OCI-LY3 (cell line): Measurements from ENCODE around the gene TNS1.

Experiments
- H2AFZ ChIP-seq: fragments of 200-600, 300-600 bp; shearing (Covaris generic); 2 replicates; pipeline ENCODE4 v1.6.0; 2014; ENCODE audit warnings: antibody characterized with exemption, low read depth, low read length
- H3K27ac ChIP-seq: fragments of 200-600, 300-600 bp; sonication (generic); 2 replicates; pipeline ENCODE4 v1.5.1; 2014; ENCODE audit warnings: mild to moderate bottlenecking, low read length, moderate library complexity, mixed read lengths
- H3K27me3 ChIP-seq: fragments of 200-600, 300-600 bp; sonication (generic); 2 replicates; pipeline ENCODE4 v1.6.1; 2014; ENCODE audit warnings: low read depth, low read length, mixed read lengths
- H3K36me3 ChIP-seq: fragments of 200-600, 300-600 bp; sonication (generic); replicated peaks from 2 replicates; pipeline ENCODE3; 2014; ENCODE audit warnings: low read depth, low read length, mixed read lengths
- H3K4me1 ChIP-seq: fragments of 300-600, 200-600 bp; sonication (generic); 2 replicates; pipeline ENCODE4 v1.6.1; 2014; ENCODE audit warnings: low read length, mixed read lengths
- H3K4me2 ChIP-seq: fragments of 200-600, 300-600 bp; sonication (generic); 2 replicates; pipeline ENCODE4 v1.6.1; 2014; ENCODE audit warnings: low read length, mixed read lengths
- H3K4me3 ChIP-seq: fragments of 300-600, 200-600 bp; sonication (generic); 2 replicates; pipeline ENCODE4 v1.5.1; 2014; ENCODE audit warnings: antibody characterized with exemption, mild to moderate bottlenecking, low read length, moderate library complexity
- H3K79me2 ChIP-seq: fragments of 300-600, 200-600 bp; shearing (Covaris generic); 2 replicates; pipeline ENCODE4 v1.6.1; 2014; ENCODE audit warnings: mild to moderate bottlenecking, low read length, mixed read lengths
- H3K9ac ChIP-seq: fragments of 300-600, 200-600 bp; shearing (Covaris generic); 2 replicates; pipeline ENCODE4 v1.6.0; 2014; ENCODE audit warnings: mild to moderate bottlenecking, low read length, moderate library complexity
- H3K9me3 ChIP-seq: fragments of 200-600, 300-600 bp; shearing (Covaris generic); 2 replicates; pipeline ENCODE4 v1.6.1; 2014; ENCODE audit warnings: low read length, mixed read lengths; ENCODE audit not compliant: insufficient read depth
- H4K20me1 ChIP-seq: fragments of 200-600, 300-600 bp; sonication (generic); 2 replicates; pipeline ENCODE4 v1.6.1; 2016; ENCODE audit warnings: low read length, mixed read lengths; ENCODE audit not compliant: insufficient read depth
- EZH2phosphoT487 ChIP-seq: fragments of 200-600 bp; shearing (Covaris generic); IDR thresholded peaks from 2 replicates; pipeline ENCODE4 v1.6.1; 2018; ENCODE audit warnings: antibody characterized with exemption, mixed run types, low read depth
- TF ChIP-seq, protein P1 (sequence below): fragments of 200-600, 300-600 bp; sonication (generic); IDR thresholded peaks from 2 replicates; pipeline ENCODE4 v1.5.1; 2014; ENCODE audit warnings: antibody characterized with exemption, low read length, low read depth

TNS1 gene

DNA sequence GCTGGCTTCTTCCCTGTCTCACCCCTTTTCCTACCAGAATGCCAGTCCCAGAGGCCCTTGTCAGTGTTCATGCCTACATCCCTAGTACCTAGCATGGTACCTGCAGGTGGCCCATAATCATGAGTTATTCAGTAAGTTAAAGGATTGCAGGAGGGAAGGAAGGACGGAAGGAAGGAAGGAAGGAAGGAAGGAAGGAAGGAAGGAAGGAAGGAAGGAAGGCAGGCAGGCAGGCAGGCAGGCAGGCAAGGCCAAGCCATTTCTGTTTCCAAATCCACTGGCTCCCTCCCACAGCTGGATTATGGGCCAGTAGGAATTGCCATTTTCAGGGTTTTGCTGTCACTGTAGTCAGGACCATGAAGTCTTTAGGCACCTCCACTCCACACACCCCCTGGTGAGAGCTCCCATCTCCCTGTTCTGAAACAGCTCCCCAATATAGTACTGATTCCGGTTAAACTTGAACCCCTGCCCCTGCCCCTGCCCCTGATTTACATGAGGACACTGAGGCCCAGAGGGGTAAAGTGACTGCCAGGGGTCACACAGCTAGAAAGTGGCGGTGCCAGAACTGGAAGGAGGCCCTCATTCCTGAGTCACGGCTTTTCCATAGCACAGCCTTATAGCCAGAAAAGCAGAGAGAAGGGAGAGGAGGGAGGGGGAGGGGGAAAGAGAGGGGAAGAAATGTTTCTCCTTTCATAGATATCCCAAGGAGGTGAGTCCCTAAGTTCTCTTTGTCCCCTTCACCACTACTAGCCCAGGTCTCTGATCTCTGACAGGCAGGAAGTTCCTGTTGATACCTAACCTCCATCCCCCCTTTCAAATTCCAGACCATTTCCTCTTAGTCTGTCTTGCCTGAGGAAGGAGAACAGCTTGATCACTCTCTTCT lies 12.2 kb upstream of the TNS1 start:
- H3K27me3 ChIP-seq: peaks cover 7% of the 10 kb centered on the region
- no peaks in the 10 kb centered on the region for H3K79me2 ChIP-seq
- H3K4me1 ChIP-seq: peaks cover 5% of the 10 kb centered on the region
- no peaks in the 10 kb centered on the region for H3K9me3 ChIP-seq
- TF ChIP-seq, protein P1, sequence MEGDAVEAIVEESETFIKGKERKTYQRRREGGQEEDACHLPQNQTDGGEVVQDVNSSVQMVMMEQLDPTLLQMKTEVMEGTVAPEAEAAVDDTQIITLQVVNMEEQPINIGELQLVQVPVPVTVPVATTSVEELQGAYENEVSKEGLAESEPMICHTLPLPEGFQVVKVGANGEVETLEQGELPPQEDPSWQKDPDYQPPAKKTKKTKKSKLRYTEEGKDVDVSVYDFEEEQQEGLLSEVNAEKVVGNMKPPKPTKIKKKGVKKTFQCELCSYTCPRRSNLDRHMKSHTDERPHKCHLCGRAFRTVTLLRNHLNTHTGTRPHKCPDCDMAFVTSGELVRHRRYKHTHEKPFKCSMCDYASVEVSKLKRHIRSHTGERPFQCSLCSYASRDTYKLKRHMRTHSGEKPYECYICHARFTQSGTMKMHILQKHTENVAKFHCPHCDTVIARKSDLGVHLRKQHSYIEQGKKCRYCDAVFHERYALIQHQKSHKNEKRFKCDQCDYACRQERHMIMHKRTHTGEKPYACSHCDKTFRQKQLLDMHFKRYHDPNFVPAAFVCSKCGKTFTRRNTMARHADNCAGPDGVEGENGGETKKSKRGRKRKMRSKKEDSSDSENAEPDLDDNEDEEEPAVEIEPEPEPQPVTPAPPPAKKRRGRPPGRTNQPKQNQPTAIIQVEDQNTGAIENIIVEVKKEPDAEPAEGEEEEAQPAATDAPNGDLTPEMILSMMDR: no peak
- no peak for TF ChIP-seq EZH2phosphoT487
- no peak overlapping the region for H2AFZ ChIP-seq
- no peak overlapping the region for H3K4me3 ChIP-seq
- H3K9ac ChIP-seq: no peak overlapping the region
- no peaks in the 10 kb centered on the region for H3K36me3 ChIP-seq
- no peaks in the 10 kb centered on the region for H4K20me1 ChIP-seq
- H3K4me2 ChIP-seq: no peak overlapping the region
- H3K27ac ChIP-seq: no peak overlapping the region

DNA sequence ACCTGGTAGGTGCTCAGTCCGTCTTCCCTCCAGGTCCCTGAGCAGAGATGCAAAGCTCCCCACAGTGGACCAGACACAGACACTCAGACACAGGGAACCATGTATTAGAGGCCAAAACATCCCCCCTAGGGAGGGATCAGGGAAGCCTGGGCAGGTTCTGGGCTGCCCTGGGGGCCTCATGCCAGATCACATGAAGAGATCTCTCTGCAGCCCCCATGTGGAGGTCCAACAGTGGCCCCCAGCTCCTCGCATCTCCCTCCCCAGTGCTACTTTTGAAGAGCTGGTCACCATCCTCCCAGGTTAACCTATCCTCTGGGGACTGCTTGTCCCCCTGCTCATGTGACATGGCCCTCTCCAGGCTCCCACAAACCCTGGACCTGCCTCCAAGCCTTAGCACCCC lies 10.5 kb upstream of the TNS1 start:
- Histone ChIP-seq H3K36me3 (no peaks in the 10 kb centered on the region), H3K27ac (no peak overlapping the region), H3K9me3 (no peaks in the 10 kb centered on the region), H3K4me1 (no peaks in the 10 kb centered on the region), H4K20me1 (no peaks in the 10 kb centered on the region), H2AFZ (no peak overlapping the region), H3K79me2 (no peaks in the 10 kb centered on the region), H3K27me3 (peaks cover 7% of the 10 kb centered on the region), H3K4me3 (no peak overlapping the region), H3K4me2 (no peak overlapping the region), H3K9ac (no peak overlapping the region)
- TF ChIP-seq, protein P1: no peak
- TF ChIP-seq EZH2phosphoT487: no peak

DNA sequence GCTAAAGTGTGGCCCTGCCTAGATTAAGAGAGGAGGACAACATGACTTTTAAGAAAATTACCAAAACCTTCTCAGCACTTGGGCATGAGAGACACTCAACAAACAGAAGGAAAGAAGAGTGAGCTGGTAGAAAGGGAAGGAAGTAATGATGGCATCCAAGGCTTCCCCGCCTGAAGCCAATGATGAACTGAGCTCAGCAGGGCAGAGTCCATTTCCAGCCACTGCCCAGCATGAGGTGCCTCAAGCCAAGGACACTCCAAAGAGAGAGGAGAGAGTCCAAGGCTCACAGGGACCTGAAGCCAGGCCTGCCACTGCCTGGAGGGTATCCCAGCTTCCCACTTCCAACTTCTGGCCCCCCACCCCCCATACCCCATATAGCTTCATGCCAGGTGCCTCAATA lies 9.5 kb upstream of the TNS1 start:
- TF ChIP-seq, protein P1: no peak
- no peak for TF ChIP-seq EZH2phosphoT487
- no peaks in the 10 kb centered on the region for H3K79me2 ChIP-seq
- no peak overlapping the region for H2AFZ ChIP-seq
- H3K27me3 ChIP-seq: peaks cover 7% of the 10 kb centered on the region
- no peak overlapping the region for H3K27ac ChIP-seq
- no peaks in the 10 kb centered on the region for H3K9me3 ChIP-seq
- H3K4me2 ChIP-seq: no peak overlapping the region
- H4K20me1 ChIP-seq: no peaks in the 10 kb centered on the region
- H3K9ac ChIP-seq: no peak overlapping the region
- H3K4me1 ChIP-seq: no peaks in the 10 kb centered on the region
- no peak overlapping the region for H3K4me3 ChIP-seq
- no peaks in the 10 kb centered on the region for H3K36me3 ChIP-seq

DNA sequence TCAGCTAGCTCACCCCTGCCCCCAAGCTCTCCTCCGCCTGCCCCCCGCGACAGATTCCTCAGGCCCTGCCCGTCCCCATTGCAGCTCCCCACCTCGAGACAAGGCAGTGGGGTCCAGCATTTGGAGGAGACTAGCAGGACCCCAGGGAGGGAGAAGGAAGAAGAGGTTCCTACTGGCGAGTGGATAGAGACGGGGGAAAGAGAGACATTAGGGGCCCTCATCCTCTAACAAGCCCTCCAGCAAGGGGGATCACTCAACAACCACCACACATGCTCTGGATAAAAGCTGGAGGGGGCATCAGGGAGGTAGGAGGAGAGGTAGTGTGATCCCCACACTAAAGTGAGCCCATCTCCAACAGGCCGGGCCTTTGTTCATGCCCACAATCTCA lies 8.9 kb upstream of the TNS1 start:
- Histone ChIP-seq H3K9me3 (no peaks in the 10 kb centered on the region), H3K4me2 (no peak overlapping the region), H3K4me3 (no peak overlapping the region), H3K4me1 (no peaks in the 10 kb centered on the region), H3K27ac (no peak overlapping the region), H3K27me3 (peaks cover 7% of the 10 kb centered on the region), H3K36me3 (no peaks in the 10 kb centered on the region), H4K20me1 (no peaks in the 10 kb centered on the region), H3K9ac (no peak overlapping the region), H2AFZ (no peak overlapping the region), H3K79me2 (no peaks in the 10 kb centered on the region)
- TF ChIP-seq, protein P1: no peak
- TF ChIP-seq EZH2phosphoT487: no peak
